CD4-positive, alpha-beta T cell treated with Interleukin-12 subunit alpha and Interleukin-12 subunit beta, for 1 hour (primary cell): ENCODE data around the gene ROMO1.
"Not testable (repeated sequence)": the region's sequence is repeated elsewhere in the genome, so short reads cannot be mapped to it uniquely, and the experiment has no call there.

ENCODE experiments used
- DNase-seq: peaks from one replicate; pipeline ENCODE4 v3.0.0-alpha.2; 2020

The ROMO1 gene

GRCh38 chr20:35685368-35685767 lies 13.8 kb upstream of the ROMO1 start:
- DNase-seq, result not testable (repeated sequence)

- not testable (repeated sequence) for DNase-seq
Measured at GRCh38 chr20:35686872-35687271, 12.3 kb upstream of the ROMO1 start.

- no peak for DNase-seq
Measured at GRCh38 chr20:35690265-35690664, 8.9 kb upstream of the ROMO1 start.

GRCh38 chr20:35695245-35695749 lies 3.9 kb upstream of the ROMO1 start:
- DNase-seq, result no peak

GRCh38 chr20:35695978-35696377 lies 3.2 kb upstream of the ROMO1 start:
- no peak for DNase-seq

- no peak for DNase-seq
Measured at GRCh38 chr20:35697696-35698297, 1.4 kb upstream of the ROMO1 start.

GRCh38 chr20:35698298-35699126 lies 693 bp upstream of the ROMO1 start:
- DNase-seq, result no peak

- DNase-seq, result no peak
Measured at GRCh38 chr20:35699957-35700624, 886 bp downstream of the ROMO1 start.

GRCh38 chr20:35700625-35701148 lies 1.5 kb downstream of the ROMO1 start:
- no peak for DNase-seq

GRCh38 chr20:35702051-35702823 lies 3.0 kb downstream of the ROMO1 start:
- no peak for DNase-seq

- no peak for DNase-seq
Measured at GRCh38 chr20:35702824-35703695, 3.9 kb downstream of the ROMO1 start.

GRCh38 chr20:35704514-35705261 lies 5.5 kb downstream of the ROMO1 start:
- no peak for DNase-seq

- not testable (repeated sequence) for DNase-seq
Measured at GRCh38 chr20:35705894-35706293, 6.7 kb downstream of the ROMO1 start.

GRCh38 chr20:35706591-35707529 lies 7.7 kb downstream of the ROMO1 start:
- DNase-seq, result not testable (repeated sequence)

- DNase-seq, result no peak
Measured at GRCh38 chr20:35708502-35708901, 9.3 kb downstream of the ROMO1 start.

- DNase-seq, result no peak
Measured at GRCh38 chr20:35709259-35709658, 10.1 kb downstream of the ROMO1 start.

GRCh38 chr20:35710039-35710438 lies 10.8 kb downstream of the ROMO1 start:
- no peak for DNase-seq

GRCh38 chr20:35710884-35711587 lies 11.8 kb downstream of the ROMO1 start:
- DNase-seq, result no peak
